ENCODE measurements around the gene DCAF12L2. TPM values are rescaled to one million over a fixed set of nuclear protein-coding genes. Genes with fewer than 3 reads are reported as not detected.
"Not testable (repeated sequence)": the region's sequence is repeated elsewhere in the genome, so short reads cannot be mapped to it uniquely, and the experiment has no call there.

DCAF12L2 gene
- total RNA-seq, result under 1 TPM in 1 of 4 donors, not detected in 3; 0.24 TPM

GRCh38 chrX:126165721-126166461 is at the start of gene DCAF12L2:
Gene DCAF12L2, minus strand, starts transcription at chrX:126166289. Its CDS starts 365 bp downstream, at chrX:126165924.
- DNase-seq (ENCODE audit: low spot score) (no peak), ATAC-seq (ENCODE audit: low FRiP score) (no peak)
- no peak for TF ChIP-seq CTCF (IDR thresholded peaks at IDR 0.05)

GRCh38 chrX:126190888-126191287 is 24.8 kb upstream of the DCAF12L2 start:
- not testable (repeated sequence) for ATAC-seq (ENCODE audit: low FRiP score); DNase-seq (ENCODE audit: low spot score)

- TF ChIP-seq CTCF (IDR thresholded peaks at IDR 0.05), result no peak
- no peak for ATAC-seq (ENCODE audit: low FRiP score)
- DNase-seq (ENCODE audit: low spot score), result no peak
Measured at GRCh38 chrX:126177133-126177840, 11.2 kb upstream of the DCAF12L2 start.

GRCh38 chrX:126170720-126171119 is 4.6 kb upstream of the DCAF12L2 start:
- TF ChIP-seq CTCF (IDR thresholded peaks at IDR 0.05), result no peak
- no peak for ATAC-seq (ENCODE audit: low FRiP score)
- DNase-seq (ENCODE audit: low spot score), result no peak

GRCh38 chrX:126167560-126167959 is 1.5 kb upstream of the DCAF12L2 start:
- ATAC-seq (ENCODE audit: low FRiP score), result no peak
- DNase-seq (ENCODE audit: low spot score), result no peak
- TF ChIP-seq CTCF (IDR thresholded peaks at IDR 0.05), result no peak

- no peak for DNase-seq (ENCODE audit: low spot score)
- ATAC-seq (ENCODE audit: low FRiP score), result no peak
- TF ChIP-seq CTCF (IDR thresholded peaks at IDR 0.05), result no peak
Measured at GRCh38 chrX:126165401-126165720, 728 bp downstream of the DCAF12L2 start.

- DNase-seq (ENCODE audit: low spot score), result no peak
- no peak for ATAC-seq (ENCODE audit: low FRiP score)
- TF ChIP-seq CTCF (IDR thresholded peaks at IDR 0.05), result no peak
Measured at GRCh38 chrX:126164689-126165400, 1.2 kb downstream of the DCAF12L2 start.

Measured in omental fat pad (tissue), 4 donors.